ENCODE results near the gene NHSL1.

GRCh38 chr6:138538390-138539031, 39.2 kb upstream of the NHSL1 start:
- TF ChIP-seq CTCF (IDR thresholded peaks at IDR 0.05; ENCODE audit: low read length) (no peak), EZH2 (optimal IDR thresholded peaks at IDR 0.05; ENCODE audit: low read depth, low read length) (no peak), EZH2phosphoT487 (IDR thresholded peaks at IDR 0.05; ENCODE audit: low read length) (no peak)

All from MM.1S (cell line).